Colonic mucosa (tissue), 4 donors: Measurements from ENCODE around the gene DOK5. TPM values are rescaled to one million over a fixed set of nuclear protein-coding genes. Genes with fewer than 3 reads are reported as not detected.

ENCODE experiments used
- DNase-seq: peaks from one replicate; pipeline ENCODE4 v3.0.0-alpha.2; 2020
- H3K27ac ChIP-seq: fragments of 200-600 bp; one replicate; pipeline ENCODE4 v1.8.0; 2021
- H3K27me3 ChIP-seq: fragments of 200-600 bp; one replicate; pipeline ENCODE4 v1.8.0; 2021
- H3K36me3 ChIP-seq: fragments of 200-600 bp; one replicate; pipeline ENCODE4 v1.8.0; 2021
- H3K4me1 ChIP-seq: fragments of 200-600 bp; one replicate; pipeline ENCODE4 v1.8.0; 2021; ENCODE audit warnings: mild to moderate bottlenecking
- H3K4me3 ChIP-seq: fragments of 200-600 bp; one replicate; pipeline ENCODE4 v1.8.0; 2021
- H3K9ac ChIP-seq, 2 donors: one replicate each; pipeline ENCODE4 v1.7.0; 2013; ENCODE audit warnings: control low read depth in 2 of 2, low read depth in 2 of 2, low read length in 2 of 2
- H3K9me3 ChIP-seq: fragments of 200-600 bp; one replicate; pipeline ENCODE4 v1.8.0; 2021
- CTCF ChIP-seq: fragments of 200-600 bp; IDR thresholded peaks from one replicate; pipeline ENCODE4 v1.8.0; 2022; ENCODE audit warnings: antibody characterized with exemption, mild to moderate bottlenecking
- intact Hi-C: fragments of 100-400 bp; cut with DNase I; formaldehyde crosslinking; loops from one replicate; pipeline ENCODE4 v1.14.1; 2022
- total RNA-seq, 2 donors: library from RNA; stranded (reverse); fragmentation: NEBNext Ultra II Directional in 1 of 2; extraction: Animal tissue kit (Norgen Biotek cat#: 25700) in 1 of 2; gene quantifications; one replicate each; pipeline ENCODE4 v1.2.1, GENCODE V29; 2021
- donor health status: healthy.
- donor health status: DM: no; HTN: no; CAD: no.
- donor health status: DM: no; HTN: no; CAD: no.

DOK5 gene
- total RNA-seq, 2 donors from 2014 or later = 0.80 TPM; not detected in 1

- no peak overlapping the region for H3K9ac ChIP-seq
- no peaks in the 10 kb centered on the region for H3K27me3 ChIP-seq
- H3K9me3 ChIP-seq = no peaks in the 10 kb centered on the region
- TF ChIP-seq CTCF = no peak
- DNase-seq = no peak
- no peak overlapping the region for H3K27ac ChIP-seq
- intact Hi-C loops = no loop called here
- H3K4me1 ChIP-seq = no peaks in the 10 kb centered on the region
- H3K36me3 ChIP-seq = no peaks in the 10 kb centered on the region
- no peak overlapping the region for H3K4me3 ChIP-seq
Observed at GRCh38 chr20:54452277-54452676, 23.1 kb upstream of the DOK5 start.

- no peak for TF ChIP-seq CTCF
- intact Hi-C loops = no loop called here
Observed at GRCh38 chr20:54454982-54455381, 20.4 kb upstream of the DOK5 start.

GRCh38 chr20:54456423-54456822, 19.0 kb upstream of the DOK5 start:
- Histone ChIP-seq H3K27ac (no peak overlapping the region), H3K9ac (no peak overlapping the region), H3K4me1 (no peaks in the 10 kb centered on the region), H3K9me3 (no peaks in the 10 kb centered on the region), H3K27me3 (no peaks in the 10 kb centered on the region), H3K36me3 (no peaks in the 10 kb centered on the region), H3K4me3 (no peak overlapping the region)
- TF ChIP-seq CTCF = no peak
- intact Hi-C loops = no loop called here
- DNase-seq = no peak

More at GRCh38 chr20:54454982-54455381, 20.4 kb upstream of the DOK5 start:
- Histone ChIP-seq H3K9ac (no peak overlapping the region), H3K4me1 (no peaks in the 10 kb centered on the region), H3K36me3 (no peaks in the 10 kb centered on the region), H3K9me3 (no peaks in the 10 kb centered on the region), H3K27me3 (no peaks in the 10 kb centered on the region), H3K4me3 (no peak overlapping the region), H3K27ac (no peak overlapping the region)
- DNase-seq = no peak

- no peaks in the 10 kb centered on the region for H3K27me3 ChIP-seq
- no peak overlapping the region for H3K9ac ChIP-seq
- intact Hi-C loops = no loop called here
- no peaks in the 10 kb centered on the region for H3K4me1 ChIP-seq
- DNase-seq = no peak
- TF ChIP-seq CTCF = no peak
- no peak overlapping the region for H3K4me3 ChIP-seq
- no peak overlapping the region for H3K27ac ChIP-seq
- no peaks in the 10 kb centered on the region for H3K36me3 ChIP-seq
- H3K9me3 ChIP-seq = no peaks in the 10 kb centered on the region
Observed at GRCh38 chr20:54456961-54457360, 18.4 kb upstream of the DOK5 start.

- Histone ChIP-seq H3K36me3 (no peaks in the 10 kb centered on the region), H3K4me3 (no peak overlapping the region), H3K4me1 (no peaks in the 10 kb centered on the region), H3K9ac (no peak overlapping the region), H3K27me3 (no peaks in the 10 kb centered on the region), H3K27ac (no peak overlapping the region), H3K9me3 (no peaks in the 10 kb centered on the region)
- intact Hi-C loops = no loop called here
- no peak for TF ChIP-seq CTCF
- no peak for DNase-seq
Observed at GRCh38 chr20:54458219-54458618, 17.2 kb upstream of the DOK5 start.

- H3K36me3 ChIP-seq = no peaks in the 10 kb centered on the region
- H3K9me3 ChIP-seq = no peaks in the 10 kb centered on the region
- no peak for TF ChIP-seq CTCF
- no peaks in the 10 kb centered on the region for H3K4me1 ChIP-seq
- no peak overlapping the region for H3K27ac ChIP-seq
- intact Hi-C loops = no loop called here
- no peak overlapping the region for H3K4me3 ChIP-seq
- no peak overlapping the region for H3K9ac ChIP-seq
- H3K27me3 ChIP-seq = no peaks in the 10 kb centered on the region
- no peak for DNase-seq
Observed at GRCh38 chr20:54459279-54459678, 16.1 kb upstream of the DOK5 start.
